DMS153 (cell line): ENCODE results near the gene DDX52.
"Not testable (repeated sequence)": the region's sequence is repeated elsewhere in the genome, so short reads cannot be mapped to it uniquely, and the experiment has no call there.

Source experiments
- DNase-seq: peaks from one replicate; lab custom pipeline; 2025; lab: John Stamatoyannopoulos, UW

Gene DDX52

GRCh38 chr17:37650419-37651003 lies 7.3 kb upstream of the DDX52 start:
- DNase-seq: peak; percentile 37

DNA sequence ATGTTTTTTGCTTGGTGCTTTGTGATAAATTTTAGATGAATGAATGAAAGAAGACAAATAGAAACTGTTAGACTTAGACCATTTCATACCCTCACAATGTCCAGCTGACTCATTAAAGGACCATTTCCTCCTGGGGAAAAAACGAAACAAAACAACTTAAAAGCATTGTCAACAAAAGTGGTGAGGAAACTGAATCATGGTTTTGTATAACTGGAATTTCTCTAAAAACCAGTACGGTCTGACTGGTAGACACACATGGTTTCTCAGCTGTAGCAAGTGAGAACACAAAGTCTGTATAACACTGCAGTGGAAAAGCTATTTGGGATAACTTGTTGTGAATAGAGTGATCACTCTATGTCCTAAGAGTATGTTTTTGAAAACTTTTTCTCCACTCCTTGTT lies 5.3 kb upstream of the DDX52 start:
- no peak for DNase-seq

GRCh38 chr17:37647856-37648255 lies 4.6 kb upstream of the DDX52 start:
- no peak for DNase-seq

DNA sequence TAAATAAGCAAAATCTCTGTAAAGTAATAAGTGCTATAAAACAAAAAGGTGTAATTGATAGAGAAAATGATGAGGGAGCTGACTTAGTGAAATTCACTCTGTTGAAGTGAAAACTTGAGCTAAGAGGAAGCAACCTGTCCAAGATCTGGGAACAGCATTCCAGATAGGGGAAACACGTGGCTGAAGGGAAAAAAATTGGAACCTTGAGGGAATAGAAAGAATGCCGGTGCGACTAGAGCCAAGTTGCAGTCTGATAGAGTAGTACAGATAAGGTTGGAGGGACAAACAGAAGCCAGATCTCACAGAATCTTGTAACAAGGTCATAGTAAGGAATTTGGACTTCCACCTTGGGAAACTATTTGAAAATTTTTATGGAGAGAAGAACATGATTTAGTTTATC lies 623 bp upstream of the DDX52 start:
- no peak for DNase-seq

DNA sequence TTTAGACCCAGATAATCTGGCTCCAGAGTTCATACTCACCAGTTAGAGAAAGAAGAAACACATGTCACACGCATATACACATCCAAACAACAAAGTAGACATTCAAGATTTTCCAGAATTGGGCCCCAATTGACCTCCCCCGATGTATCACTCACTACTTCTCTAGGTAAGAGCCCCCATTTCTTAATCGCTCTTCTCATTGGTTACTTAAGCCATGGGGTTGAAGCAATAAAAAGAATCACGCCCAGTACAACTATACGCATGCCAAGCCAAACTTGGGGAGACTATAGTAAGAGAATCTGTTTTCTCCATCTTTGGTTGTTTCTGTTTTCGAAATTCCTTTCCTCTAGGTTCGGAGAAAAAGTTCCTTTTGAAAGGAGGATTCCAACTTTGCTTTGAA lies 565 bp downstream of the DDX52 start:
- DNase-seq: no peak

DNA sequence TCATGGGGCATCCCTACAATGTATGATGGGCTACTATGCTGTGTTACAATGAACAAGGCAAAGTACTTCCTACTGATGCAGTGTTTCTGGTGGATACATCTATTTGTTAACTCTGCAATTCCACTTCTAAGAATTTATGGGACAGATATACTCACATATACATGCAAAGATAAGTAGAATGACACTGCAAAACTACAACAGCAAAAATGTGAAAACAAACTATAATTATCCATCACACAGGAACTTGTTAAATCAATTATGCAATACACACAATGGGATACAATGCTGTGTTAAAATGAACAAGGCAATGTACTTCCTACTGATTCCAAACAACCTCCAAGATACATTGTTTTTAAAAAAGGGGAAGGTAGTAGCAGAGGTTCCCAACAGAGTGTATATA lies 3.2 kb downstream of the DDX52 start:
- DNase-seq: no peak

DNA sequence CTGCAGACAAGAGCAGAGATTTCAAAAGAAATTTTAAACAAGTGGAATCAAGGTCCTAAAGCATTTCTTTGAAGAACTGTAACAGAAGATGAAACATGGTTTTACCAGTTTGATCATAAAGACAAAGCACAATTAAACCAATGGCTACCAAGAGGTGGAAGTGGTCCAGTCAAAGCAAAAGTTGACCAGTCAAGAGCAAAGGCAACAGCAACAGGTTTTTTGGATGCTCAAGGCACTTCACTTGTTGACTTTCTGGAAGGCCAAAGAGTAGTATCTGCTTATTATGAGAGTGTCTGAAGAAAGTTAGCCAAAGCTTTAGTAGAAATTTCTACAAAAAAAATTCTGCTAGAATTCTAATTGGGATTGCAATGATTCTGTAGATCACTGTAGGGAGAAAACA lies 5.3 kb downstream of the DDX52 start:
- DNase-seq: no peak

GRCh38 chr17:37616430-37616829 lies 26.8 kb downstream of the DDX52 start:
- not testable (repeated sequence) for DNase-seq

GRCh38 chr17:37614823-37615222 lies 28.4 kb downstream of the DDX52 start:
- no peak for DNase-seq

- DNase-seq: no peak
These were observed 28.9 kb downstream of the DDX52 start for GRCh38 chr17:37614391-37614790.

- no peak for DNase-seq
These were observed 32.3 kb downstream of the DDX52 start for GRCh38 chr17:37610971-37611370.

GRCh38 chr17:37610041-37610420 lies 33.2 kb downstream of the DDX52 start:
- DNase-seq: not testable (repeated sequence)

DNA sequence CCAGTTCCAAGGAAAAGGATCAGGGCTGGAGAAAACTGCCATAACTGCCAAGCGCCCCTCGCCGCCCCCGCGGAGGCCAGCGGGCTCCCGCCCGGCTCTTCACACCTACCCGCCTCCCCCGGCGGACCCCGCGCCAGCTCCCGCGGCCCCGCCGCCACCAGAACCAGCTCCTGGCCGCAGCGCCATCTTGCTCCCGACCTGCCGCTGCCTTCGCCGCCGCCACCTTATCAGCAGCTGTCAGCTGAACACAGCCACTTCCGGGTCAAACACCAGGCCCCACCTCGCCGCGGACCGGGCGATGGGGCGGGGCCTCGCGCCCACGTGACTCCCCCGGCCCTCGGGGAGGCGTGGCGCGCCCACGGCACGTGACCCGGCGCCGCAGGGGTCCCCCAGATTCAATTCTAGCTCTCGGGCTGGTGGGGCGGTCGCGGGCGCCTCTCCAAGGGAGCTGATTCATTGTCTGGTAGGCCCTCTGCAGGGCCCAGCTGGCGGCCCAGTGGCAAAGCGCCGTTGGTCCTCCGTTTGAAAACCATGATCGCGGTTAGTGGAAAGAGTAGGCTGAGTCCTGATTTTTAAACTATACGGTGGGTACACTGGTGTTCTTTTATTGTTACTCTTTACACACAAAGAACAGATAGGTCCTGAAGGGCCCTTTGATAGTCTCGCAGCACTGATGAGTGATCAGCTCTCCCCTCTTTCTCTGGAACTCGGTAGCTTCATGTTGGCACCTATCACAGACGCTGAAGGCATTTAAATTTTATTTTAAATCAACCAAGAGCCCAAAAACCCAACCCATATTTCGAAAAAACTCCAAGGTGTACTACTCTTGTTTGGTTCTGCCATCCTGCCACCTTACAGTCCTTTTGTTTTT lies 33.8 kb downstream of the DDX52 start, which contains the start of gene SYNRG:
Gene SYNRG, minus strand, starts transcription at position 249 of the 871 bp plus-strand sequence. Its CDS starts 63 bp downstream, at position 186.
- DNase-seq: peak; percentile 92

GRCh38 chr17:37608351-37609169 lies 34.7 kb downstream of the DDX52 start:
- no peak for DNase-seq

GRCh38 chr17:37607637-37608331 lies 35.5 kb downstream of the DDX52 start:
- DNase-seq: no peak

DNA sequence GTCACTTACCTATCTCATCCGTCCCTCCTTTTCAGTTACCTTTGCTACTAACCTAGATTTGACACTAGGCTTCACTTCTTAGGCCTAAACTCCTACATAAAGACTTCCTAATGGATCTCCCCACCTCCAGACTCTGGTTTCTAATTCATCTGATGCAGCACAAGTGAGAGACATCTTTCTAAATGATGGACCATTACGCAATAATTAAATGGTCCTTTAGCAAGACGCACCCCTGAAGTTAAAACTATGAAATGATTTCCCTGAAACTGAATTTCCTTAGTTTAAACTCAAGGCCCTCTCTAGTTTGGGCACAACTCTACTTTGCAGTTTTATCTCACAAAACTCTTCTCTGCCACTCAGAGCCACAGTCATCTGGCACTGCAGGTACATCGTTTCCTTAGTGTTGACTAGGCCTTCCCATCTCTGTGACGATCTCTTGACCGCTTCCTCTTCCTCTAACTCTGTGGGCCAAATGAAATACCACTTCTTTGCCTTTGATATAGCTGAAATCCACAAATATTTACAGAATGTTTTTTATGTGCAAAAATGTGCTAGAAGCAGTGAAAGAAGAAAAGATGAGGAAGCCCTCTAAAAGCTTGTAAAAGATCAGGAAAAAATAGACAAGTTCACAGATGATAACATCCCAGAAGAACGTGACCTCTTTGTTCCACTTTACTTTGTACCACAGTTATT lies 37.3 kb downstream of the DDX52 start:
- DNase-seq: no peak

DNA sequence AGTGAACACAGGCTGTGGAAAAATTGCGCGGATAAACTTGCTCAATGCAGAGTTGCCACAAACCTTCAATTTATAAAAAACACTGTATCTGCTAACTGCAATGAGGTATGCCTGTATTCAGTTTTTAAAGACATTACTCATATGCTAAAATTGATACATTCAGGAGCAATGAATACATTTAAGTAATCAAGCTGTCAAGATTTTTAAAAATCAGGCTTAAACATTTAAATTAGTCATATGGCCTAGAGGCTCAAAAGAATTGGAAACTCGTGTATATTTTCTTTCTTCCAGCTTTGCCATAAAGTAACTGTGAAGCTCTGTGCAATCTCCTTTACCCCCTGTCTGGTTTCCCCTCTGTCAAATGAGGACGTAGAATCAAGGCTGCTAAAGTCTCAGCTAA lies 38.2 kb downstream of the DDX52 start:
- DNase-seq: no peak

GRCh38 chr17:37604556-37604955 lies 38.7 kb downstream of the DDX52 start:
- DNase-seq: no peak

GRCh38 chr17:37598145-37598544 lies 45.1 kb downstream of the DDX52 start:
- DNase-seq: no peak

GRCh38 chr17:37592291-37592690 lies 51.0 kb downstream of the DDX52 start:
- DNase-seq: no peak

GRCh38 chr17:37585066-37585465 lies 58.2 kb downstream of the DDX52 start:
- DNase-seq: no peak
